ENCODE measurements around the gene TMPRSS3.

TMPRSS3 gene

DNA sequence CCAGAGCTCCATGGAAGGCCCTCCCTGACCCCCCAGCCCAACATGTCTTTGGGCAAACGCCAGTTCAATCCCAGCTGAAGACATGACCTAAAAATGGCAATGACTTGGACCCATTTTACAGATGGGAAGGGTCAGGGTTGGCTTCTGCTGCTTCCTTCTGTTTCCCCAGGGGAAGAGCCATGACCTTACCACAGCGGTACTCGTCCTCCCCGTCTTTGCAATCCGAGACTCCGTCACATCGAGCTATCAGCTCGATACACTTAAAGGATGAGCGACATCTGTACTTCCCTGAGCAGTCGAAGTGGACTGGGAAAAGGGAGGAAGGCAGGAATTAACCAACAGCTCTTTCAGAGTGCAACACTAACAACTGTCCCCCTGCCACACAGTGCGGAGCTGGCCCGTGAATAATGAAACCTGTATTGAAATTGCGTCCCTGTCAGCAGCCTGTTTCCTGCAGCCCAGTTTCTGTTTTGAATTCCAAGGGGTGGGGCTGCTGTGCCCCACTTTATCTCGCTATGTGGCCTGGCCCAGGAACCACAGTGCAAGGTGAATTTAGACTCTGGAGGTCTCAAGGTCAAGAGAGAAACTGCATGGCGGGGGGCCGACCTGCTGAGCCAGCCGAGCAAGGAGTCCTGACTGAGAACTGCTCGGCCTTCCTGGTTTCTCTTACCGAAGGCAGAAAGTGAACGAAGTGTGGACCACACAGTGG lies 7.0 kb downstream of the TMPRSS3 start:
- Histone ChIP-seq H3K9me3 (ENCODE audit: control insufficient read depth, low read length) (no peaks in the 10 kb centered on the region), H3K27me3 (ENCODE audit: control insufficient read depth, insufficient read depth, low read length) (no peaks in the 10 kb centered on the region), H3K27ac (no peak overlapping the region), H3K9ac (no peak overlapping the region), H3K4me1 (peaks cover 5% of the 10 kb centered on the region), H2AFZ (peak overlapping the region; percentile 56), H3K36me3 (ENCODE audit: control insufficient read depth, insufficient read depth, low read length) (no peaks in the 10 kb centered on the region), H3K79me2 (no peaks in the 10 kb centered on the region), H3K4me2 (ENCODE audit: low read length) (peak overlapping the region; percentile 8), H3K4me3 (ENCODE audit: low read depth, low read length) (no peak overlapping the region)
- TF ChIP-seq, protein P1, sequence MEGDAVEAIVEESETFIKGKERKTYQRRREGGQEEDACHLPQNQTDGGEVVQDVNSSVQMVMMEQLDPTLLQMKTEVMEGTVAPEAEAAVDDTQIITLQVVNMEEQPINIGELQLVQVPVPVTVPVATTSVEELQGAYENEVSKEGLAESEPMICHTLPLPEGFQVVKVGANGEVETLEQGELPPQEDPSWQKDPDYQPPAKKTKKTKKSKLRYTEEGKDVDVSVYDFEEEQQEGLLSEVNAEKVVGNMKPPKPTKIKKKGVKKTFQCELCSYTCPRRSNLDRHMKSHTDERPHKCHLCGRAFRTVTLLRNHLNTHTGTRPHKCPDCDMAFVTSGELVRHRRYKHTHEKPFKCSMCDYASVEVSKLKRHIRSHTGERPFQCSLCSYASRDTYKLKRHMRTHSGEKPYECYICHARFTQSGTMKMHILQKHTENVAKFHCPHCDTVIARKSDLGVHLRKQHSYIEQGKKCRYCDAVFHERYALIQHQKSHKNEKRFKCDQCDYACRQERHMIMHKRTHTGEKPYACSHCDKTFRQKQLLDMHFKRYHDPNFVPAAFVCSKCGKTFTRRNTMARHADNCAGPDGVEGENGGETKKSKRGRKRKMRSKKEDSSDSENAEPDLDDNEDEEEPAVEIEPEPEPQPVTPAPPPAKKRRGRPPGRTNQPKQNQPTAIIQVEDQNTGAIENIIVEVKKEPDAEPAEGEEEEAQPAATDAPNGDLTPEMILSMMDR (IDR thresholded peaks at IDR 0.05), result no peak

GRCh38 chr21:42387843-42388340 lies 8.0 kb downstream of the TMPRSS3 start:
- no peak overlapping the region for H3K4me2 ChIP-seq (ENCODE audit: low read length)
- H3K4me1 ChIP-seq, result peaks cover 5% of the 10 kb centered on the region
- TF ChIP-seq, protein P1 (IDR thresholded peaks at IDR 0.05), result no peak
- H3K36me3 ChIP-seq (ENCODE audit: control insufficient read depth, insufficient read depth, low read length), result no peaks in the 10 kb centered on the region
- no peaks in the 10 kb centered on the region for H3K27me3 ChIP-seq (ENCODE audit: control insufficient read depth, insufficient read depth, low read length)
- H3K79me2 ChIP-seq, result no peaks in the 10 kb centered on the region
- no peak overlapping the region for H3K4me3 ChIP-seq (ENCODE audit: low read depth, low read length)
- no peak overlapping the region for H3K27ac ChIP-seq
- H2AFZ ChIP-seq, result no peak overlapping the region
- H3K9ac ChIP-seq, result no peak overlapping the region
- no peaks in the 10 kb centered on the region for H3K9me3 ChIP-seq (ENCODE audit: control insufficient read depth, low read length)

DNA sequence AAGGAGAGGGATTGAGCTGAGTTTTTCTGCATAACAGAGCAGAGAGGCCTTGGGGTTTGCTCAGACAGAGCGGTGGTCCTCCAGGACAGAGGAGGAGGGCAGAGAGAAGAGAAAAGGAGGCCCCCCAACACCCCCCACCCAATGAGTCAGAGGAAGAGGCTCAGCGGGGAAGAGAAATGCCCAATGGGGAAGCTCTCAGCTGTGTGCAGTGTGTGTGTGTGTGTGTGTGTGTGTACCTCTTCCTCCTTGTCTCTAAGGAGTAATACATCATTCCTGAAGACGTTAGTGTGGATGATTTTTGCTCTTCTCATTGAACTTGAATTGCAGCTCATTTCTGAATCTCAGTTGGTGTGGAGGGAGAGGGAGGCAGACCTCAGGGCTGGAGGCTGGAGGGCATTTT lies 8.7 kb downstream of the TMPRSS3 start:
- Histone ChIP-seq H3K36me3 (ENCODE audit: control insufficient read depth, insufficient read depth, low read length) (no peaks in the 10 kb centered on the region), H3K9me3 (ENCODE audit: control insufficient read depth, low read length) (no peaks in the 10 kb centered on the region), H3K27ac (no peak overlapping the region), H3K4me1 (peaks cover 5% of the 10 kb centered on the region), H3K4me2 (ENCODE audit: low read length) (no peak overlapping the region), H2AFZ (no peak overlapping the region), H3K4me3 (ENCODE audit: low read depth, low read length) (no peak overlapping the region), H3K79me2 (no peaks in the 10 kb centered on the region), H3K27me3 (ENCODE audit: control insufficient read depth, insufficient read depth, low read length) (no peaks in the 10 kb centered on the region), H3K9ac (no peak overlapping the region)
- TF ChIP-seq, protein P1 (IDR thresholded peaks at IDR 0.05), result no peak

DNA sequence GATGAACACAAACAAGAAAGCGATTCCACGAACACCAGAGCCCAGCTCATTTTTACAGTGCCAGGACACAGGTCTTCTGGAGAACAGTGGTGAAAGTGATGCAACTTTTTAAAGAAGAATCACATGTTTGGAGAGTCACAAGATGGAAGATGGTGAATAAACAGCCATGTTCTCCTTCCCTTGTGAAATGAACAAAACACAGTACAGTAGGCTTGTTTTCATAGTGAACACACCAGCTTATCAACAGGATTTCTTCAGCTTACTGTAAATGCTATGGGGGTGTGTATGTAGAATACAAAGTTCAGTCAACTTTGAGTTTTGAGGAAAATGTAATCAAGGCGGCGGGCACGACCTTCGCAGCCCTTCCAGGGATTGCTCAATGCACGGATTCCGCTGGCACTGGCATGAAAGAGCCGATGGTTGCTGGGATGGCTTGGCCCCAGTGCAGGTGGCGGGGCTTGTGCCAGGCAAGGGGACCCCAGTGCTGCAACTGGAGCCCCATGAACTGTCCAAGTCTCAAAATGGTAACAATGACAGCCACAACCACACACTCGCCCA lies 9.7 kb downstream of the TMPRSS3 start:
- TF ChIP-seq, protein P1 (IDR thresholded peaks at IDR 0.05), result no peak
- H3K79me2 ChIP-seq, result no peaks in the 10 kb centered on the region
- no peak overlapping the region for H3K27ac ChIP-seq
- H3K4me2 ChIP-seq (ENCODE audit: low read length), result no peak overlapping the region
- H3K9me3 ChIP-seq (ENCODE audit: control insufficient read depth, low read length), result no peaks in the 10 kb centered on the region
- no peaks in the 10 kb centered on the region for H3K27me3 ChIP-seq (ENCODE audit: control insufficient read depth, insufficient read depth, low read length)
- no peaks in the 10 kb centered on the region for H3K36me3 ChIP-seq (ENCODE audit: control insufficient read depth, insufficient read depth, low read length)
- H3K9ac ChIP-seq, result no peak overlapping the region
- peaks cover 5% of the 10 kb centered on the region for H3K4me1 ChIP-seq
- H2AFZ ChIP-seq, result no peak overlapping the region
- H3K4me3 ChIP-seq (ENCODE audit: low read depth, low read length), result no peak overlapping the region

Data from parathyroid adenoma (tissue), 2 donors.